ENCODE results near the gene CRX.

GRCh38 chr19:47863514-47863936, 41.8 kb downstream of the CRX start:
- peak; percentile 73 to 94 (median 86) for TF ChIP-seq CTCF (IDR thresholded peaks at IDR 0.05)
- TF ChIP-seq POLR2A (IDR thresholded peaks at IDR 0.05): no peak
- no peak for TF ChIP-seq POLR2AphosphoS5 (IDR thresholded peaks at IDR 0.05)
- no peak for TF ChIP-seq EP300 (IDR thresholded peaks at IDR 0.05)
